ENCODE results near the gene ISCU. TPM values are rescaled to one million over a fixed set of nuclear protein-coding genes. Genes with fewer than 3 reads are reported as not detected.
A peak's percentile ranks its signal among the peaks of the same experiment; 100 is the strongest.

The ISCU gene
- total and polyA plus RNA-seq, 4 experiments from 2014 or later, result 182 to 316 (median 231) TPM

DNA sequence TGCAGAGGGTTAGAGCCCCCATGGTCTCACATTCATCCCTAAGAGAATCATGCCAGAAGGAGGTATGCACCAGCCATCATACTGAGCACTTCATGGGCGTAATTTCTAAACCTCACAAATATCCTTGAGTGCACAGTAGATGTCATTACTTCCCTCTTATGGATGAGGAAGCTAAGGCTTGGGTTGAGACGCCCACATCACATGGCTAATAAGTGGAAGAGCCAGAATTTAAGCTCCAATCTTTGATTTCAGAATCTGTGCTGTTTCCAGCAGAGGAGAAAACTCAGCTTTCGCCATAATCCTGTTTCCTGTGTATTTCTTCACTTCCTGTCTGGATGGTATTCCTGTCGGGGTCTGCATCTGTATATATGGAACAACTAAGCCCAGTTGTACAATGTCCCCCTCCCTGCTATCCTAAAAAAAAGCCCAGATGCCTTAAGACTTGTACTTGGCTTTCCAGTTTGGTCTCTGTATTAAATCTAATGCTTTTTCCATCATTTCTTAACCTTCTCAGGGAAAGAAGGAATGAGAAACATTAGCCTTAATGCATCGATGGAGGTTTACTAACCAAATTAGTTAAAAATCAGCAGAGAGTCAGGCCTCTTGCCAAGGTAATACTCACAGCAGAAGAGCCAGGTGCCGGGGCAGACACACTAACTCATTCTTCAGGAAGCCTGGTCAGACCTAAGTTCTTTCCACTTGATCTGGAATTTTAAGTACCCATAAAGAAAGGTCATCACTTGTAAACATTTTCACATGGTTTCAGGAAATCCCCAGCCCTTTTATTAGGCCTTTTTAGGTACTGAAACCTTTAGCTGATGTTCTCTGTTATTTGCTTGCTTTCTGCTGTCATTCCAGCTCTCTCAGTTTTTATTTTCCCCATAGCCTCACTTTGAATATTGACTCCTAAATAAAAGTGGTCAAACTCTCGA, 5.3 kb downstream of the ISCU start:
- Histone ChIP-seq H3K27ac (ENCODE audit: low read depth, low read length) (peak overlapping the region; percentile 52), H3K4me1 (ENCODE audit: insufficient read depth, low read length) (peaks cover 80% of the 10 kb centered on the region), H3K27me3 (ENCODE audit: insufficient read depth, low read length) (no peaks in the 10 kb centered on the region), H3K36me3 (ENCODE audit: insufficient read depth, low read length) (peaks cover 38% of the 10 kb centered on the region), H3K4me3 (ENCODE audit: low read length in 2 of 2) (peak overlapping the region in 1 of 2 donors; percentile 11), H3K9me3 (ENCODE audit: control insufficient read depth in 1 of 2, low read length in 2 of 2) (no peaks in the 10 kb centered on the region)
- peak overlapping the region; percentile 87 to 99 (median 98) for H3K27ac Mint-ChIP-seq
- no peak for DNase-seq
- peak overlapping the region in 4 of 8 donors; percentile 83 to 88 (median 84) for H3K4me3 Mint-ChIP-seq
- no peaks in the 10 kb centered on the region for H3K9me3 Mint-ChIP-seq
- intact Hi-C loops (cut with micrococcal nuclease), result loop anchor here (1.0 to 10.0 kb wide), 2 partner anchors 51 to 587 kb away; no protein-coding TSS in a partner anchor
- H3K27me3 Mint-ChIP-seq, result no peaks in the 10 kb centered on the region
- H3K4me1 Mint-ChIP-seq, result peaks cover 39 to 86% (median 66%) of the 10 kb centered on the region in 4 donors
- ChIA-PET POLR2A (ENCODE audit: partially characterized antibody) (interaction anchor here (1.0 to 14.6 kb wide), 7 partner anchors 12 to 271 kb away, joined by 3 to 245 read pairs (median 3); partner anchors contain the start of gene SELPLG), CTCF (ENCODE audit: partially characterized antibody) (interaction anchor here (0.8 to 17.1 kb wide), 10 partner anchors 10 to 486 kb away, joined by 3 to 339 read pairs (median 10); partner anchors contain the start of gene SELPLG)
- H3K36me3 Mint-ChIP-seq, result peaks cover 43 to 61% of the 10 kb centered on the region in 2 donors

GRCh38 chr12:108568338-108569154, 6.2 kb downstream of the ISCU start:
- H3K4me3 Mint-ChIP-seq, result peak overlapping the region; percentile 68 to 88 (median 82)
- peak overlapping the region; percentile 52 for H3K27ac ChIP-seq (ENCODE audit: low read depth, low read length)
- peak; percentile 78 to 86 (median 86) for DNase-seq
- no peaks in the 10 kb centered on the region for H3K9me3 ChIP-seq (ENCODE audit: control insufficient read depth in 1 of 2, low read length in 2 of 2)
- H3K27me3 Mint-ChIP-seq, result no peaks in the 10 kb centered on the region
- peak overlapping the region in 1 of 2 donors; percentile 11 for H3K4me3 ChIP-seq (ENCODE audit: low read length in 2 of 2)
- ChIA-PET POLR2A (ENCODE audit: partially characterized antibody) (interaction anchor here (0.7 to 14.6 kb wide), 10 partner anchors 8 to 270 kb away, joined by 3 to 245 read pairs (median 4); partner anchors contain the start of genes SART3 and SELPLG), CTCF (ENCODE audit: partially characterized antibody) (interaction anchor here (0.8 to 17.1 kb wide), 9 partner anchors 9 to 485 kb away, joined by 3 to 339 read pairs (median 8); no protein-coding TSS in a partner anchor)
- peaks cover 45 to 88% (median 65%) of the 10 kb centered on the region in 4 donors for H3K4me1 Mint-ChIP-seq
- peaks cover 38% of the 10 kb centered on the region for H3K36me3 ChIP-seq (ENCODE audit: insufficient read depth, low read length)
- no peaks in the 10 kb centered on the region for H3K9me3 Mint-ChIP-seq
- H3K27ac Mint-ChIP-seq, result peak overlapping the region; percentile 87 to 99 (median 98)
- peaks cover 43 to 54% of the 10 kb centered on the region in 2 donors for H3K36me3 Mint-ChIP-seq
- peaks cover 81% of the 10 kb centered on the region for H3K4me1 ChIP-seq (ENCODE audit: insufficient read depth, low read length)
- no peaks in the 10 kb centered on the region for H3K27me3 ChIP-seq (ENCODE audit: insufficient read depth, low read length)
- intact Hi-C loops (cut with micrococcal nuclease), result loop anchor here (1.0 to 10.0 kb wide), 2 partner anchors 50 to 586 kb away; no protein-coding TSS in a partner anchor

- Mint-ChIP-seq H3K9me3 (no peaks in the 10 kb centered on the region), H3K27ac (peak overlapping the region; percentile 64 to 98 (median 88)), H3K36me3 (peaks cover 33 to 40% of the 10 kb centered on the region in 2 donors), H3K4me1 (peaks cover 44 to 88% (median 69%) of the 10 kb centered on the region in 4 donors), H3K27me3 (no peaks in the 10 kb centered on the region), H3K4me3 (peak overlapping the region in 1 of 8 donors; percentile 17)
- ChIA-PET CTCF (ENCODE audit: partially characterized antibody) (interaction anchor here (1.0 to 17.1 kb wide), 6 partner anchors 10 to 383 kb away, joined by 3 to 339 read pairs (median 4); partner anchors contain the start of gene SART3), POLR2A (ENCODE audit: partially characterized antibody) (interaction anchor here (0.7 to 14.6 kb wide), 5 partner anchors 8 to 63 kb away, joined by 3 to 245 read pairs (median 4); partner anchors contain the start of genes ISCU, SART3 and SELPLG)
- peaks cover 20% of the 10 kb centered on the region for H3K36me3 ChIP-seq (ENCODE audit: insufficient read depth, low read length)
- no peaks in the 10 kb centered on the region for H3K27me3 ChIP-seq (ENCODE audit: insufficient read depth, low read length)
- H3K4me3 ChIP-seq (ENCODE audit: low read length in 2 of 2), result no peak overlapping the region
- H3K4me1 ChIP-seq (ENCODE audit: insufficient read depth, low read length), result peaks cover 84% of the 10 kb centered on the region
- peak overlapping the region; percentile 33 for H3K27ac ChIP-seq (ENCODE audit: low read depth, low read length)
- intact Hi-C loops (cut with micrococcal nuclease), result no loop called here
- H3K9me3 ChIP-seq (ENCODE audit: control insufficient read depth in 1 of 2, low read length in 2 of 2), result no peaks in the 10 kb centered on the region
- DNase-seq, result peak in 3 of 5 donors; percentile 9 to 20 (median 14)
Observed at GRCh38 chr12:108570743-108571608, 8.6 kb downstream of the ISCU start.

DNA sequence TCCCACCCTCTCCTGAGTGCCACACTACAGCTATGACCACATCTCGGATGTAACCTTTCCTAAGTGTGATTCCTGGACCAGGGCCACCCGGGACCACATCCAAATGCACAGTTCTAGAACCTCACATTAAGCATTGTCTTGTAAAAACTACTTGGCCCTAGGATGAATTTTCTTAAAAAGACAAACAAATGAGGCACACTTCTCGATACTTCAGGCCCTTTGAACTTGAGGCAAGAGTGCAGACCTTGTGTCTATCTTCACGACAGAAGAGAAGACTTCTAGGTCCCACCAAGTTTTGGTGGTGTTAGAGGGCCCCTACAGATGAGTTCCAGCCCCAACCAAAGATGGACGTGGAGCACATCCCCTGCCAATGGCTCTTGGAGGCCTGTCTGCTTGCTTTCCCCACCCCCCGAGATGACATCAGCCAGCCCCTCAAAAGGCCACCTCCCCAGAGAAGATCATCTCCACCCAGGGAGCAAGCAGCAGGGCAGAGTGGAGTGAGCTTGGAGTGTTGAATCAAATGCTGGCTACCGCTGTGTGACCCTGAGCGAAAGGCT, 9.3 kb downstream of the ISCU start:
- CTCF ChIA-PET (ENCODE audit: partially characterized antibody), result interaction anchor here (1.3 to 17.1 kb wide), 7 partner anchors 8 to 382 kb away, joined by 3 to 339 read pairs (median 8); partner anchors contain the start of genes ISCU and SART3
- Histone ChIP-seq H3K27ac (ENCODE audit: low read depth, low read length) (peak overlapping the region; percentile 16), H3K4me1 (ENCODE audit: insufficient read depth, low read length) (peaks cover 83% of the 10 kb centered on the region), H3K9me3 (ENCODE audit: control insufficient read depth in 1 of 2, low read length in 2 of 2) (no peaks in the 10 kb centered on the region), H3K27me3 (ENCODE audit: insufficient read depth, low read length) (no peaks in the 10 kb centered on the region), H3K4me3 (ENCODE audit: low read length in 2 of 2) (no peak overlapping the region), H3K36me3 (ENCODE audit: insufficient read depth, low read length) (peaks cover 13% of the 10 kb centered on the region)
- Mint-ChIP-seq H3K4me1 (peaks cover 42 to 82% (median 69%) of the 10 kb centered on the region in 4 donors), H3K36me3 (peaks cover 26 to 33% of the 10 kb centered on the region in 2 donors), H3K27me3 (no peaks in the 10 kb centered on the region), H3K9me3 (no peaks in the 10 kb centered on the region), H3K4me3 (no peak overlapping the region), H3K27ac (peak overlapping the region; percentile 16 to 91 (median 88))
- POLR2A ChIA-PET (ENCODE audit: partially characterized antibody), result interaction anchor here (1.5 to 14.6 kb wide), 2 partner anchors 9 to 63 kb away, joined by 4 to 245 read pairs; partner anchors contain the start of genes ISCU and SELPLG
- no peak for DNase-seq
- intact Hi-C loops (cut with micrococcal nuclease), result no loop called here

DNA sequence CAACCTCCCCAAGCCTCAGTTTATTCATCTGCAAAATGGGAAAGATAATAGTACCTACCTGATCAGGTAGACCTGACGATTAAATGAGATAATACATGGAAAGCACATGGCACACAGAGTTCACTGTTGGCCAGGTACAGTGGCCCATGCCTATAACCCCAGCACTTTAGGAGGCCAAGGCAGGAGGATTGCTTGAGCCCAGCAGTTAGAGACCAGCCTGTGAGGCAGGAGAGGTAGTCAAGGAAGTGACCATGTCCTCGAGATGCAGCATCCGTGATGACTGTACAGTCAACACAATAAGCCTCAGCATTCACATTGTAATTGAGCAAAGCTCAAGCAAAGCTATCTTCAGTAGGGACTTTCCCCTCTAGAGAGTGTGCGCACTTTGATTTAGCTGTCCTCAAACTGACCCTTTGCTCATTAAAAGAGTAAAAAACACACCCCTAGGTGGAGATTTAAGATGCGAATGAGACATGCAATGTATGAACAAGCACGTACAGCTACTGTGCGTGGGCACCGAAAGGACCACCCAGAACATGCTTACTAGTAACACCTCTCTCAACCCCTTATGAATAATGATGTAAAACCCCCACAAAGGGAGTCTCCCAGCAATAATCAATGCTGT, 9.9 kb downstream of the ISCU start:
- Histone ChIP-seq H3K9me3 (ENCODE audit: control insufficient read depth in 1 of 2, low read length in 2 of 2) (no peaks in the 10 kb centered on the region), H3K4me1 (ENCODE audit: insufficient read depth, low read length) (peaks cover 82% of the 10 kb centered on the region), H3K27me3 (ENCODE audit: insufficient read depth, low read length) (no peaks in the 10 kb centered on the region), H3K27ac (ENCODE audit: low read depth, low read length) (peak overlapping the region; percentile 16), H3K4me3 (ENCODE audit: low read length in 2 of 2) (no peak overlapping the region), H3K36me3 (ENCODE audit: insufficient read depth, low read length) (peaks cover 7% of the 10 kb centered on the region)
- POLR2A ChIA-PET (ENCODE audit: partially characterized antibody), result interaction anchor here (3.3 to 14.6 kb wide), 2 partner anchors 10 to 62 kb away, joined by 14 to 245 read pairs; partner anchors contain the start of genes ISCU, SART3 and SELPLG
- peaks cover 20 to 27% of the 10 kb centered on the region in 2 donors for H3K36me3 Mint-ChIP-seq
- peak overlapping the region in 4 of 8 donors; percentile 2 to 29 (median 7) for H3K4me3 Mint-ChIP-seq
- CTCF ChIA-PET (ENCODE audit: partially characterized antibody), result interaction anchor here (1.1 to 17.1 kb wide), 5 partner anchors 8 to 232 kb away, joined by 3 to 339 read pairs (median 8); partner anchors contain the start of gene ISCU
- H3K27ac Mint-ChIP-seq, result peak overlapping the region; percentile 45 to 91 (median 84)
- no peaks in the 10 kb centered on the region for H3K9me3 Mint-ChIP-seq
- H3K27me3 Mint-ChIP-seq, result no peaks in the 10 kb centered on the region
- intact Hi-C loops (cut with micrococcal nuclease), result no loop called here
- no peak for DNase-seq
- H3K4me1 Mint-ChIP-seq, result peaks cover 42 to 79% (median 65%) of the 10 kb centered on the region in 4 donors
